Mesothelial cell of epicardium (in vitro differentiated cells): ENCODE results near the gene PPP2R2B. TPM values are rescaled to one million over a fixed set of nuclear protein-coding genes. Genes with fewer than 3 reads are reported as not detected.

Experiments used
- DNase-seq, 2 experiments: peaks; one replicate each; pipeline ENCODE4 v3.0.0; 2021; ENCODE audit warnings: low spot score in 2 of 2; ENCODE audit not compliant: unreplicated experiment in 2 of 2
- H3K27ac Mint-ChIP-seq: 2 replicates; pipeline ENCODE4 v1.8.0; 2021; ENCODE audit warnings: mixed read lengths
- H3K27me3 Mint-ChIP-seq: 2 replicates; pipeline ENCODE4 v1.8.0; 2021; ENCODE audit warnings: low read depth, mixed read lengths
- H3K36me3 Mint-ChIP-seq: 2 replicates; pipeline ENCODE4 v1.8.0; 2021; ENCODE audit warnings: mixed read lengths
- H3K4me1 Mint-ChIP-seq: 2 replicates; pipeline ENCODE4 v1.8.0; 2021; ENCODE audit warnings: mixed read lengths
- H3K4me3 Mint-ChIP-seq: 2 replicates; pipeline ENCODE4 v1.8.0; 2021; ENCODE audit warnings: mild to moderate bottlenecking, moderate library complexity, mixed read lengths
- H3K9me3 Mint-ChIP-seq: 2 replicates; pipeline ENCODE4 v1.8.0; 2021; ENCODE audit warnings: mixed read lengths
- CTCF ChIP-seq: fragments of 200-600 bp; sonication (generic); IDR thresholded peaks from one replicate; pipeline ENCODE4 v1.5.0; 2021; ENCODE audit warnings: antibody characterized with exemption; ENCODE audit not compliant: unreplicated experiment
- total RNA-seq: library from RNA; stranded (reverse); gene quantifications from 3 replicates; pipeline ENCODE4 v1.2.1, GENCODE V29; 2021

PPP2R2B gene
- total RNA-seq, 1 donor from 2014 or later, result 18.2 TPM

GRCh38 chr5:146778261-146778660 lies 100.3 kb downstream of the PPP2R2B start:
- no peaks in the 10 kb centered on the region for H3K27me3 Mint-ChIP-seq
- no peak for TF ChIP-seq CTCF
- peaks cover 38% of the 10 kb centered on the region for H3K4me1 Mint-ChIP-seq
- H3K36me3 Mint-ChIP-seq, result peaks cover 13% of the 10 kb centered on the region
- H3K27ac Mint-ChIP-seq, result peak overlapping the region; percentile 58
- no peak for DNase-seq
- H3K4me3 Mint-ChIP-seq, result no peak overlapping the region
- H3K9me3 Mint-ChIP-seq, result peaks cover 12% of the 10 kb centered on the region

- peaks cover 37% of the 10 kb centered on the region for H3K4me1 Mint-ChIP-seq
- no peaks in the 10 kb centered on the region for H3K27me3 Mint-ChIP-seq
- H3K27ac Mint-ChIP-seq, result peak overlapping the region; percentile 80
- H3K4me3 Mint-ChIP-seq, result no peak overlapping the region
- H3K9me3 Mint-ChIP-seq, result peaks cover 12% of the 10 kb centered on the region
- no peak for TF ChIP-seq CTCF
- DNase-seq, result no peak
- H3K36me3 Mint-ChIP-seq, result peaks cover 13% of the 10 kb centered on the region
Measured at GRCh38 chr5:146772881-146773466, 105.6 kb downstream of the PPP2R2B start.

- Mint-ChIP-seq H3K27ac (no peak overlapping the region), H3K4me3 (no peak overlapping the region), H3K9me3 (peaks cover 11% of the 10 kb centered on the region), H3K36me3 (peaks cover 12% of the 10 kb centered on the region), H3K4me1 (peaks cover 41% of the 10 kb centered on the region), H3K27me3 (no peaks in the 10 kb centered on the region)
- TF ChIP-seq CTCF, result no peak
- DNase-seq, result no peak
Measured at GRCh38 chr5:146770980-146771379, 107.6 kb downstream of the PPP2R2B start.

GRCh38 chr5:146770546-146770945 lies 108.0 kb downstream of the PPP2R2B start:
- no peak for DNase-seq
- Mint-ChIP-seq H3K4me3 (no peak overlapping the region), H3K27me3 (no peaks in the 10 kb centered on the region), H3K27ac (peak overlapping the region; percentile 2), H3K4me1 (peaks cover 44% of the 10 kb centered on the region), H3K36me3 (peaks cover 8% of the 10 kb centered on the region), H3K9me3 (peaks cover 7% of the 10 kb centered on the region)
- no peak for TF ChIP-seq CTCF

GRCh38 chr5:146767534-146767933 lies 111.0 kb downstream of the PPP2R2B start:
- TF ChIP-seq CTCF, result no peak

GRCh38 chr5:146766013-146766412 lies 112.5 kb downstream of the PPP2R2B start:
- Mint-ChIP-seq H3K9me3 (no peaks in the 10 kb centered on the region), H3K36me3 (no peaks in the 10 kb centered on the region), H3K27me3 (no peaks in the 10 kb centered on the region), H3K4me3 (no peak overlapping the region), H3K4me1 (peaks cover 44% of the 10 kb centered on the region), H3K27ac (peak overlapping the region; percentile 79)
- DNase-seq, result no peak
- TF ChIP-seq CTCF, result no peak

More at GRCh38 chr5:146767534-146767933, 111.0 kb downstream of the PPP2R2B start:
- H3K4me3 Mint-ChIP-seq, result no peak overlapping the region
- no peaks in the 10 kb centered on the region for H3K27me3 Mint-ChIP-seq
- no peaks in the 10 kb centered on the region for H3K9me3 Mint-ChIP-seq
- no peaks in the 10 kb centered on the region for H3K36me3 Mint-ChIP-seq
- peaks cover 45% of the 10 kb centered on the region for H3K4me1 Mint-ChIP-seq
- no peak overlapping the region for H3K27ac Mint-ChIP-seq
- no peak for DNase-seq
